ENCODE data around the gene GNPNAT1. TPM values are rescaled to one million over a fixed set of nuclear protein-coding genes. Genes with fewer than 3 reads are reported as not detected.

Gene GNPNAT1
- total and polyA plus RNA-seq, 2 of the 8 experiments (the other 6 are each of a cell fraction or from before 2014, with no cell fraction given) = 25.5 to 54.1 TPM

DNA sequence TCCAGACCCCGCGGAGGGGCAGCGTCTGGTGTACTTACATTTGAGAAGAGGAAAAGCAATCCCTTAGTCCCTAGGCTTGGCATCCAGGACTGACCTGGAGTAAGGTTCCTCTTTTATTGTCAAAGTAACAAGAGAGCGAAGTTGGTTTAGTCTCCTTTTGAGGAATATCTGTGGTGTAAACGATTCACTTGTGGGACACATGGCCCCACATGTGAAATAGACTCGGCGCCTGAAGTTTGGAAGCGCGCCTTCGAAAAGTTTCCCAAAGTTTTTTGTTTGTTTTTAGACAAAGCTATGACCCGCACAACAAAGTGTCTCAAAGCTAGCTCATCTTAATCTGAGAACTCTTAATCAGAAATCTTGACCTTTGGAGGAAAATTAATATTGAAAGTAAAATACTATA, 60.7 kb downstream of the GNPNAT1 start:
- CTCF ChIA-PET (ENCODE audit: partially characterized antibody) = interaction anchor here (0.7 kb wide), 1 partner anchor 122 kb away, joined by 3 read pairs; no protein-coding TSS in a partner anchor
- H3K9ac ChIP-seq (replicated peaks in 1 of 4; ENCODE audit: extremely low read depth in 1 of 4, low read depth in 3 of 4, low read length in 3 of 4) = peak overlapping the region; percentile 80 to 88 (median 84)
- H2BK12ac ChIP-seq (ENCODE audit: low read depth, low read length) = no peak overlapping the region
- POLR2A ChIA-PET (ENCODE audit: partially characterized antibody) = interaction anchor here (0.6 to 1.9 kb wide), 4 partner anchors 12 to 179 kb away, joined by 3 to 6 read pairs (median 3); partner anchors contain the start of genes GNPNAT1 and TXNDC16
- H2BK5ac ChIP-seq (ENCODE audit: low read depth, low read length) = peak overlapping the region; percentile 91
- DNase-seq (ENCODE audit: low read depth in 1 of 2, low spot score in 2 of 2) (no peak), FAIRE-seq (no peak)
- WGBS, 2 experiments (ENCODE audit: extremely low coverage in 1 of 2, insufficient coverage in 1 of 2, insufficient read length in 1 of 2, insufficient replicate concordance in 2 of 2, low coverage in 1 of 2, low lambda C conversion rate in 2 of 2, missing lambda C conversion rate in 1 of 2) = 2% methylated on average over 11 of the region's 11 CpGs; no CpG with 5 or more reads in 1 of the 2 experiments
- H3K4me2 ChIP-seq (ENCODE audit: insufficient read depth in 1 of 2, low read depth in 2 of 2, low read length in 2 of 2) = peak overlapping the region; percentile 74 to 80
- H3K79me1 ChIP-seq (ENCODE audit: low read depth, low read length) = 0 out of 2 replicates have a peak, but pooled peaks cover 3% of the 10 kb centered on the region
- no peaks in the 10 kb centered on the region for H3K23me2 ChIP-seq (ENCODE audit: low read depth, low read length)
- peaks cover 0 to 41% of the 10 kb centered on the region in 2 experiments; a peak in 2 of 4 replicates for H3K79me2 ChIP-seq (ENCODE audit: control insufficient read depth in 1 of 2, insufficient read depth in 2 of 2, low read length in 2 of 2)
- peak overlapping the region; percentile 88 for H3K18ac ChIP-seq (ENCODE audit: extremely low read depth, low read length)
- H3K14ac ChIP-seq (ENCODE audit: insufficient read length) = no peak overlapping the region
- H3K23ac ChIP-seq (ENCODE audit: insufficient read length) = no peak overlapping the region
- H3K27me3 ChIP-seq (replicated peaks in 1 of 4; ENCODE audit: control insufficient read depth in 3 of 4, extremely low read depth in 1 of 4, insufficient read depth in 3 of 4, low read length in 3 of 4) = no peaks in the 10 kb centered on the region
- no peak overlapping the region for H3K4ac ChIP-seq (replicated peaks; ENCODE audit: insufficient read length, low read depth, low read length)
- H4K91ac ChIP-seq (replicated peaks; ENCODE audit: insufficient read length, low read length) = no peak overlapping the region
- no peak overlapping the region for H3K56ac ChIP-seq (replicated peaks; ENCODE audit: insufficient read length, low read depth, low read length)
- no peaks in the 10 kb centered on the region for H3K9me3 ChIP-seq (ENCODE audit: insufficient read depth in 2 of 2, low read depth in 1 of 2, low read length in 1 of 2)
- no peak overlapping the region for H2BK20ac ChIP-seq (ENCODE audit: low read length)
- peak overlapping the region; percentile 92 for H4K8ac ChIP-seq (ENCODE audit: extremely low read depth, insufficient read depth, low read length)
- peak overlapping the region; percentile 66; the same call in 1 of the 2 replicates for H2AFZ ChIP-seq (ENCODE audit: low read length)
- H3K4me1 ChIP-seq (replicated peaks in 1 of 4; ENCODE audit: control insufficient read depth in 3 of 4, insufficient read depth in 4 of 4, low read length in 3 of 4) = peaks cover 0 to 4% (median 3%) of the 10 kb centered on the region in 4 experiments; a peak in 4 of 7 replicates
- peak overlapping the region; percentile 91 to 97 (median 94) for H3K4me3 ChIP-seq (ENCODE audit: extremely low read depth in 1 of 4, insufficient read depth in 2 of 4, low read depth in 3 of 4, low read length in 4 of 4)
- H3K27ac ChIP-seq (ENCODE audit: low read depth, low read length) = peak overlapping the region; percentile 79
- H4K5ac ChIP-seq (ENCODE audit: insufficient read length, low read depth, low read length) = peak overlapping the region; percentile 89
- no peak overlapping the region for H2AK5ac ChIP-seq (ENCODE audit: low read depth, low read length)
- peaks cover 0 to 2% of the 10 kb centered on the region in 2 experiments for H4K20me1 ChIP-seq (replicated peaks in 1 of 2; ENCODE audit: control insufficient read depth in 1 of 2, insufficient read depth in 2 of 2, low read length in 2 of 2)
- H2BK15ac ChIP-seq (ENCODE audit: low read length) = no peak overlapping the region
- H2BK120ac ChIP-seq (replicated peaks; ENCODE audit: low read depth, low read length) = no peak overlapping the region
- H3K36me3 ChIP-seq (ENCODE audit: control insufficient read depth in 2 of 4, insufficient read depth in 4 of 4, low read length in 3 of 4) = peaks cover 3 to 23% (median 8%) of the 10 kb centered on the region in 4 experiments; a peak in 5 of 8 replicates
- TF ChIP-seq SP2 (IDR thresholded peaks at IDR 0.05; ENCODE audit: low read length) (no peak), SAP30 (IDR thresholded peaks at IDR 0.05; ENCODE audit: insufficient read depth, insufficient replicate concordance, low read length) (no peak), HDAC6 (IDR thresholded peaks at IDR 0.05; ENCODE audit: low read depth, low read length) (no peak), TAF1 (IDR thresholded peaks at IDR 0.05; ENCODE audit: low read depth, low read length) (no peak), TEAD4 (IDR thresholded peaks at IDR 0.05; ENCODE audit: low read depth, low read length) (no peak)

Measured in H1 (cell line).